Measurements from ENCODE around the gene PSMB8.

- TF ChIP-seq CTCF (optimal IDR thresholded peaks at IDR 0.05 in 1 of 3, IDR thresholded peaks at IDR 0.05 in 1 of 3, conservative IDR thresholded peaks at IDR 0.05 in 1 of 3; ENCODE audit: extremely low read depth in 1 of 3, insufficient read depth in 2 of 3, low read length in 3 of 3) (no peak), EZH2 (IDR thresholded peaks at IDR 0.05; ENCODE audit: low read length) (no peak)
Measured at GRCh38 chr6:32819729-32820128, 24.1 kb downstream of the PSMB8 start.

All from keratinocyte (primary cell).